Stimulated activated CD4-positive, alpha-beta T cell treated with anti-CD3 and anti-CD28 coated beads, Interleukin-4, amount 100 ng/mL, for 48 hours (primary cell): ENCODE data around the gene SETD3.
"Not testable (repeated sequence)": the region's sequence is repeated elsewhere in the genome, so short reads cannot be mapped to it uniquely, and the experiment has no call there.

Experiments used
- DNase-seq, 2 donors: peaks; one replicate each; pipeline ENCODE4 v3.0.0-alpha.2; 2020; ENCODE audit warnings: low read depth in 2 of 2

The SETD3 gene

GRCh38 chr14:99360774-99361595 is 119.7 kb downstream of the SETD3 start:
- DNase-seq, result no peak

GRCh38 chr14:99359906-99360305 is 120.8 kb downstream of the SETD3 start:
- DNase-seq, result no peak

- DNase-seq, result no peak
These were observed 122.7 kb downstream of the SETD3 start for GRCh38 chr14:99357916-99358390.

GRCh38 chr14:99357151-99357915 is 123.3 kb downstream of the SETD3 start:
- no peak for DNase-seq

- no peak for DNase-seq
These were observed 124.5 kb downstream of the SETD3 start for GRCh38 chr14:99356031-99356608.

- DNase-seq, result no peak
These were observed 126.3 kb downstream of the SETD3 start for GRCh38 chr14:99354166-99354875.

- no peak for DNase-seq
These were observed 127.9 kb downstream of the SETD3 start for GRCh38 chr14:99352688-99353280.

- DNase-seq, result no peak
These were observed 129.3 kb downstream of the SETD3 start for GRCh38 chr14:99351166-99352007.

- DNase-seq, result no peak
These were observed 129.9 kb downstream of the SETD3 start for GRCh38 chr14:99350751-99351150.

GRCh38 chr14:99349721-99350495 is 130.8 kb downstream of the SETD3 start:
- DNase-seq, result no peak

GRCh38 chr14:99348816-99349614 is 131.6 kb downstream of the SETD3 start:
- DNase-seq, result no peak

- DNase-seq, result not testable (repeated sequence)
These were observed 132.4 kb downstream of the SETD3 start for GRCh38 chr14:99348231-99348630.
